Mesenchymal stem cell (in vitro differentiated cells and primary cell): ENCODE measurements around the gene COL8A1.
A peak's percentile ranks its signal among the peaks of the same experiment; 100 is the strongest.

Source experiments
- DNase-seq: peaks from one replicate; pipeline ENCODE4 v3.0.0-alpha.2; 2013
- H2AFZ ChIP-seq: one replicate; pipeline ENCODE4 v1.6.1; 2013; ENCODE audit warnings: low read depth, mild to moderate bottlenecking, control low read depth, inconsistent platforms, low read length, moderate library complexity
- H2AK5ac ChIP-seq: 2 replicates; pipeline ENCODE4 v1.6.1; 2013; ENCODE audit warnings: low read length, moderate library complexity, mild to moderate bottlenecking, inconsistent platforms; ENCODE audit not compliant: severe bottlenecking
- H2BK120ac ChIP-seq: one replicate; pipeline ENCODE4 v1.6.1; 2013; ENCODE audit warnings: low read depth, mild to moderate bottlenecking, inconsistent platforms, low read length, moderate library complexity
- H2BK12ac ChIP-seq, 2 experiments: one replicate each; pipeline ENCODE4 v1.6.1; 2013; ENCODE audit warnings: inconsistent platforms in 2 of 2, low read length in 2 of 2, mild to moderate bottlenecking in 2 of 2, moderate library complexity in 2 of 2, control low read depth in 1 of 2
- H2BK15ac ChIP-seq: one replicate; pipeline ENCODE4 v1.6.1; 2013; ENCODE audit warnings: mild to moderate bottlenecking, low read depth, inconsistent platforms; ENCODE audit not compliant: poor library complexity, severe bottlenecking
- H2BK5ac ChIP-seq: 2 replicates; pipeline ENCODE4 v1.6.1; 2013; ENCODE audit warnings: low read depth, mild to moderate bottlenecking, low read length, control low read depth, inconsistent platforms; ENCODE audit not compliant: poor library complexity, severe bottlenecking
- H3K14ac ChIP-seq, 2 experiments: one replicate each; pipeline ENCODE4 v1.6.1; 2013; ENCODE audit warnings: inconsistent platforms in 2 of 2, low read length in 2 of 2, control low read depth in 1 of 2, mild to moderate bottlenecking in 1 of 2, moderate library complexity in 1 of 2
- H3K18ac ChIP-seq, 2 experiments: one replicate each; pipeline ENCODE4 v1.6.1; 2013; ENCODE audit warnings: inconsistent platforms in 2 of 2, low read length in 2 of 2, control low read depth in 1 of 2, low read depth in 1 of 2, mild to moderate bottlenecking in 1 of 2
- H3K23ac ChIP-seq, 2 experiments: one replicate each; pipeline ENCODE4 v1.6.1; 2013; ENCODE audit warnings: inconsistent platforms in 2 of 2, low read length in 2 of 2, mild to moderate bottlenecking in 2 of 2, moderate library complexity in 2 of 2, control low read depth in 1 of 2
- H3K27ac ChIP-seq: 2 replicates; pipeline ENCODE4 v1.5.1; 2013; ENCODE audit warnings: mild to moderate bottlenecking, moderate library complexity, low read length, control low read depth, inconsistent platforms; ENCODE audit not compliant: poor library complexity, severe bottlenecking
- H3K27me3 ChIP-seq, 2 experiments: 2 replicates each; pipeline versions ENCODE4 v1.6.1 to v1.7.0; 2013; ENCODE audit warnings: low read length in 2 of 2, mild to moderate bottlenecking in 2 of 2, moderate library complexity in 2 of 2, control low read depth in 1 of 2, inconsistent platforms in 1 of 2; ENCODE audit not compliant: control insufficient read depth in 1 of 2, insufficient read depth in 1 of 2
- H3K36me3 ChIP-seq, 2 experiments: 2 replicates each; pipeline versions ENCODE4 v1.6.1 to v1.7.0; 2013; ENCODE audit warnings: low read length in 2 of 2, control low read depth in 1 of 2, inconsistent platforms in 1 of 2, low read depth in 1 of 2, mild to moderate bottlenecking in 1 of 2; ENCODE audit not compliant: insufficient read depth in 2 of 2, control insufficient read depth in 1 of 2
- H3K4ac ChIP-seq, 2 experiments: one replicate each; pipeline ENCODE4 v1.6.1; 2013; ENCODE audit warnings: inconsistent platforms in 2 of 2, low read length in 2 of 2, mild to moderate bottlenecking in 2 of 2, moderate library complexity in 2 of 2, control low read depth in 1 of 2, low read depth in 1 of 2
- H3K4me1 ChIP-seq: 2 replicates; pipeline ENCODE4 v1.6.1; 2013; ENCODE audit warnings: low read depth, low read length, control low read depth; ENCODE audit not compliant: control insufficient read depth, insufficient read depth
- H3K4me2 ChIP-seq: 2 replicates; pipeline ENCODE4 v1.6.1; 2013; ENCODE audit warnings: low read length, mild to moderate bottlenecking, inconsistent platforms; ENCODE audit not compliant: poor library complexity, severe bottlenecking
- H3K4me3 ChIP-seq, 2 experiments: 2 replicates each; pipeline versions ENCODE4 v1.5.1 to v1.7.0; 2013; ENCODE audit warnings: low read length in 2 of 2, mild to moderate bottlenecking in 2 of 2, control low read depth in 1 of 2, low read depth in 1 of 2; ENCODE audit not compliant: insufficient read depth in 1 of 2
- H3K79me1 ChIP-seq: replicated peaks from 2 replicates; pipeline ENCODE4 v1.6.1; 2013; ENCODE audit warnings: mild to moderate bottlenecking, control low read depth, low read length, inconsistent platforms; ENCODE audit not compliant: poor library complexity, severe bottlenecking
- H3K9ac ChIP-seq: 2 replicates; pipeline ENCODE4 v1.7.0; 2013; ENCODE audit warnings: mild to moderate bottlenecking, low read length, moderate library complexity
- H3K9me3 ChIP-seq: 2 replicates; pipeline ENCODE4 v1.7.0; 2013; ENCODE audit warnings: mild to moderate bottlenecking, low read length; ENCODE audit not compliant: control insufficient read depth
- H4K8ac ChIP-seq: one replicate; pipeline ENCODE4 v1.6.1; 2013; ENCODE audit warnings: inconsistent platforms, mild to moderate bottlenecking, low read length, moderate library complexity
- H4K91ac ChIP-seq: one replicate; pipeline ENCODE4 v1.6.1; 2013; ENCODE audit warnings: mild to moderate bottlenecking, low read length, inconsistent platforms
- WGBS: methylation state at CpG from one replicate; pipeline ENCODE4 v1.1.7; 2013; ENCODE audit warnings: mixed read lengths; 5-methylcytosine and 5-hydroxymethylcytosine counted together

The COL8A1 gene

GRCh38 chr3:99758502-99759177, 120.2 kb downstream of the COL8A1 start:
- no peak overlapping the region for H2BK15ac ChIP-seq
- no peak for DNase-seq

GRCh38 chr3:99760031-99760430, 121.6 kb downstream of the COL8A1 start:
- peak overlapping the region; percentile 51 for H3K27ac ChIP-seq
- H3K79me1 ChIP-seq = peaks cover 15% of the 10 kb centered on the region
- no peak overlapping the region for H2BK12ac ChIP-seq
- no peak overlapping the region for H3K18ac ChIP-seq
- H3K9ac ChIP-seq = no peak overlapping the region
- peaks cover 0 to 12% of the 10 kb centered on the region in 2 experiments for H3K36me3 ChIP-seq
- peaks cover 0 to 8% of the 10 kb centered on the region in 2 experiments for H3K27me3 ChIP-seq
- no peak overlapping the region for H2BK15ac ChIP-seq
- H3K4me3 ChIP-seq = no peak overlapping the region
- H2AK5ac ChIP-seq = no peak overlapping the region
- no peak overlapping the region for H3K4me2 ChIP-seq
- peaks cover 12% of the 10 kb centered on the region for H3K4me1 ChIP-seq
- H3K4ac ChIP-seq = no peak overlapping the region
- H2BK5ac ChIP-seq = no peak overlapping the region
- H3K14ac ChIP-seq = no peak overlapping the region
- H2AFZ ChIP-seq = no peak overlapping the region
- no peak overlapping the region for H3K23ac ChIP-seq
- H2BK120ac ChIP-seq = no peak overlapping the region
- WGBS = 63% methylated on average over 1 of the region's 1 CpG
- H4K8ac ChIP-seq = no peak overlapping the region
- no peak for DNase-seq
- no peak overlapping the region for H4K91ac ChIP-seq
- no peaks in the 10 kb centered on the region for H3K9me3 ChIP-seq

More at GRCh38 chr3:99758502-99759177, 120.2 kb downstream of the COL8A1 start:
- no peak overlapping the region for H2BK12ac ChIP-seq
- H3K4me2 ChIP-seq = no peak overlapping the region
- no peaks in the 10 kb centered on the region for H3K9me3 ChIP-seq
- H2AFZ ChIP-seq = no peak overlapping the region
- no peak overlapping the region for H3K4ac ChIP-seq
- H3K79me1 ChIP-seq = peaks cover 13% of the 10 kb centered on the region
- H2AK5ac ChIP-seq = no peak overlapping the region
- H3K23ac ChIP-seq = no peak overlapping the region
- no peak overlapping the region for H3K14ac ChIP-seq
- H3K27ac ChIP-seq = no peak overlapping the region
- WGBS = 96% methylated on average over 2 of the region's 3 CpGs
- H3K36me3 ChIP-seq = peaks cover 0 to 9% of the 10 kb centered on the region in 2 experiments
- H3K9ac ChIP-seq = no peak overlapping the region
- no peak overlapping the region for H2BK5ac ChIP-seq
- H3K18ac ChIP-seq = no peak overlapping the region
- no peak overlapping the region for H4K91ac ChIP-seq
- H3K4me3 ChIP-seq = no peak overlapping the region
- H2BK120ac ChIP-seq = no peak overlapping the region
- peaks cover 0 to 8% of the 10 kb centered on the region in 2 experiments for H3K27me3 ChIP-seq
- peaks cover 11% of the 10 kb centered on the region for H3K4me1 ChIP-seq
- no peak overlapping the region for H4K8ac ChIP-seq

- WGBS = 67% methylated on average over 2 of the region's 2 CpGs
- Histone ChIP-seq H3K79me1 (peaks cover 14% of the 10 kb centered on the region), H3K36me3 (peaks cover 0 to 11% of the 10 kb centered on the region in 2 experiments)
These were observed 122.2 kb downstream of the COL8A1 start for GRCh38 chr3:99760629-99761028.

DNA sequence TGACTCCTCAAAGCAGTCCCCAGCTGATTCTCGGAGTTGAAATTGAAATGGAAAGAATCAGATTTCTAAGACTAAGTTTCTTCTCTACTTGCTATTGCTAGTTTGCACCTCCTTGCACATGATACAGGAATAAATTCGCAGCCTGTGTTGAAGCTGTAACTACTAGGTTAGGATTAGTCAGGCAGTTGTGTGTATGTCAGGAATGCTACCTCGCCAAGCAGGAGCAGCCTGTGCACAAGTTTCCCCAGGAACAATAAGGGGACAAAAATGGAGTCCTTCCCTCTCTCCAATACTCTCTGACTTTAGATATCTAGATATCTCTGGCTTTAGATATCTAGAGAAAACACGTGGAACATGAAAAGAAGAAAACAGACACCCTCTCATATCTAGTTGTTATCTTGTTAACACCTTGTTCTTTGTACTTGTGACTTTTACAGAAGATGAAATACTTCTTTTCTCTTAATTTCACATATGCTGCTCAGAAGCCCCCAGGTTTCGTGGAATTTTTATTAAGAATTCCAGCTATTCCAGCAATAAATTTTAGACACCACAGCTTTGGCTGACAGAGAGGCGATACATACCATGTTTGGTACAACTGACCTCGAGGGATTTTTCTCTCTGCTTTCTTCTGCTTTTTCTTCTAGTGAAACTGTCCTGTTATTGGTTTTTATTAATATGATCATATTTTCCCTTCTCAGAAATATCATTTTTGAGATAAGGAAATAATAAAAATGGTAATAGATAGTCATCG, 123.2 kb downstream of the COL8A1 start:
- Histone ChIP-seq H2AFZ (peak overlapping the region; percentile 14), H2BK15ac (no peak overlapping the region), H4K91ac (no peak overlapping the region), H4K8ac (no peak overlapping the region), H3K14ac (no peak overlapping the region), H2BK5ac (peak overlapping the region; percentile 35), H3K4me1 (peaks cover 11% of the 10 kb centered on the region), H3K27ac (peak overlapping the region; percentile 75), H3K79me1 (peaks cover 10% of the 10 kb centered on the region), H3K9me3 (no peaks in the 10 kb centered on the region), H3K4ac (no peak overlapping the region), H3K18ac (no peak overlapping the region), H2BK12ac (no peak overlapping the region), H3K27me3 (peaks cover 0 to 8% of the 10 kb centered on the region in 2 experiments), H3K9ac (no peak overlapping the region), H3K4me3 (no peak overlapping the region), H2AK5ac (no peak overlapping the region), H3K4me2 (no peak overlapping the region), H3K23ac (no peak overlapping the region), H2BK120ac (no peak overlapping the region), H3K36me3 (peaks cover 0 to 11% of the 10 kb centered on the region in 2 experiments)
- no peak for DNase-seq
- WGBS = 77% methylated on average over 3 of the region's 8 CpGs

More at GRCh38 chr3:99760629-99761028, 122.2 kb downstream of the COL8A1 start:
- peaks cover 11% of the 10 kb centered on the region for H3K4me1 ChIP-seq
- H2AK5ac ChIP-seq = no peak overlapping the region
- H2AFZ ChIP-seq = no peak overlapping the region
- no peak overlapping the region for H2BK15ac ChIP-seq
- H3K4me3 ChIP-seq = no peak overlapping the region
- H4K8ac ChIP-seq = no peak overlapping the region
- no peak overlapping the region for H4K91ac ChIP-seq
- no peak overlapping the region for H2BK5ac ChIP-seq
- H2BK12ac ChIP-seq = no peak overlapping the region
- H3K9me3 ChIP-seq = no peaks in the 10 kb centered on the region
- no peak overlapping the region for H3K4ac ChIP-seq
- no peak overlapping the region for H3K14ac ChIP-seq
- no peak overlapping the region for H3K23ac ChIP-seq
- H3K27me3 ChIP-seq = peaks cover 0 to 8% of the 10 kb centered on the region in 2 experiments
- no peak overlapping the region for H3K4me2 ChIP-seq
- H2BK120ac ChIP-seq = no peak overlapping the region
- no peak overlapping the region for H3K9ac ChIP-seq
- peak overlapping the region in 1 of 2 experiments; percentile 21 for H3K18ac ChIP-seq
- no peak for DNase-seq
- H3K27ac ChIP-seq = peak overlapping the region; percentile 67
